ENCODE results near the gene STXBP6.

DNA sequence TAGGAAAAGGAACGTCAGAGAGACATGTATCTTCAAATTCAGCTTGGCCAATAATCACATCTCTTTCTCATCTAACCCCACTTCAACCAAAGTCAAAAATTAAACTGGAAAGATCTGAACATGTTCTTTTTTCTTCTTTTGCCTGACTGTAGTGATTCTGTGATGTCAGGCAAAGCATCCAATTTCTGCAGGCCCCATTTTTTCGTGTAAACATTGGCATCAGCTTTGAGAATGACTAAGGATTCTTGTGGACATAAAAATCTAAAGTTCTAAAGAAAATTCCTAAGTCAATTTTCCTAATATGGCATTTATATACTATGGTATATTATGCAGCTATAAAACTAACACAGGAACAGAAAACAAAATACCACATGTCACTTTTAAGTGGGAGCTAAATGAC lies 89.1 kb downstream of the STXBP6 start:
- no peak for TF ChIP-seq ASH2L (IDR thresholded peaks at IDR 0.05; ENCODE audit: borderline replicate concordance, low read depth)
- TF ChIP-seq, protein P1, sequence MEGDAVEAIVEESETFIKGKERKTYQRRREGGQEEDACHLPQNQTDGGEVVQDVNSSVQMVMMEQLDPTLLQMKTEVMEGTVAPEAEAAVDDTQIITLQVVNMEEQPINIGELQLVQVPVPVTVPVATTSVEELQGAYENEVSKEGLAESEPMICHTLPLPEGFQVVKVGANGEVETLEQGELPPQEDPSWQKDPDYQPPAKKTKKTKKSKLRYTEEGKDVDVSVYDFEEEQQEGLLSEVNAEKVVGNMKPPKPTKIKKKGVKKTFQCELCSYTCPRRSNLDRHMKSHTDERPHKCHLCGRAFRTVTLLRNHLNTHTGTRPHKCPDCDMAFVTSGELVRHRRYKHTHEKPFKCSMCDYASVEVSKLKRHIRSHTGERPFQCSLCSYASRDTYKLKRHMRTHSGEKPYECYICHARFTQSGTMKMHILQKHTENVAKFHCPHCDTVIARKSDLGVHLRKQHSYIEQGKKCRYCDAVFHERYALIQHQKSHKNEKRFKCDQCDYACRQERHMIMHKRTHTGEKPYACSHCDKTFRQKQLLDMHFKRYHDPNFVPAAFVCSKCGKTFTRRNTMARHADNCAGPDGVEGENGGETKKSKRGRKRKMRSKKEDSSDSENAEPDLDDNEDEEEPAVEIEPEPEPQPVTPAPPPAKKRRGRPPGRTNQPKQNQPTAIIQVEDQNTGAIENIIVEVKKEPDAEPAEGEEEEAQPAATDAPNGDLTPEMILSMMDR (IDR thresholded peaks at IDR 0.05 in 2 of 3, conservative IDR thresholded peaks at IDR 0.05 in 1 of 3; ENCODE audit: control insufficient read depth in 2 of 3, extremely low read depth in 1 of 3, insufficient read depth in 1 of 3, low read depth in 3 of 3, low read length in 3 of 3), result no peak
